Activated naive CD4-positive, alpha-beta T cell treated with anti-CD3 and anti-CD28 coated beads, Interleukin-2, amount 10 ng/mL, durations not matched to agents 7 days and 5 days (primary cell): ENCODE data around the gene TPCN2.

Source experiments
- CTCF ChIA-PET: fragments of 350-600 bp; sonication (Branson Sonifier 250); formaldehyde crosslinking; loops from one replicate; lab custom pipeline; 2021; ENCODE audit warnings: antibody characterized with exemption; lab: Charles Lee
- DNase-seq: peaks from one replicate; pipeline ENCODE4 v3.0.0-alpha.2; 2020
- H3K27ac Mint-ChIP-seq: one replicate; pipeline ENCODE4 v1.8.0; 2021; ENCODE audit warnings: mild to moderate bottlenecking, moderate library complexity, mixed read lengths
- H3K27me3 Mint-ChIP-seq: one replicate; pipeline ENCODE4 v1.8.0; 2021; ENCODE audit warnings: mild to moderate bottlenecking, mixed read lengths
- H3K36me3 Mint-ChIP-seq: one replicate; pipeline ENCODE4 v1.8.0; 2021; ENCODE audit warnings: mixed read lengths
- H3K4me1 Mint-ChIP-seq: one replicate; pipeline ENCODE4 v1.8.0; 2021; ENCODE audit warnings: mixed read lengths
- H3K4me3 Mint-ChIP-seq: one replicate; pipeline ENCODE4 v1.8.0; 2021; ENCODE audit warnings: mild to moderate bottlenecking, moderate library complexity, mixed read lengths
- H3K9me3 Mint-ChIP-seq: one replicate; pipeline ENCODE4 v1.8.0; 2021; ENCODE audit warnings: mixed read lengths

The TPCN2 gene

DNA sequence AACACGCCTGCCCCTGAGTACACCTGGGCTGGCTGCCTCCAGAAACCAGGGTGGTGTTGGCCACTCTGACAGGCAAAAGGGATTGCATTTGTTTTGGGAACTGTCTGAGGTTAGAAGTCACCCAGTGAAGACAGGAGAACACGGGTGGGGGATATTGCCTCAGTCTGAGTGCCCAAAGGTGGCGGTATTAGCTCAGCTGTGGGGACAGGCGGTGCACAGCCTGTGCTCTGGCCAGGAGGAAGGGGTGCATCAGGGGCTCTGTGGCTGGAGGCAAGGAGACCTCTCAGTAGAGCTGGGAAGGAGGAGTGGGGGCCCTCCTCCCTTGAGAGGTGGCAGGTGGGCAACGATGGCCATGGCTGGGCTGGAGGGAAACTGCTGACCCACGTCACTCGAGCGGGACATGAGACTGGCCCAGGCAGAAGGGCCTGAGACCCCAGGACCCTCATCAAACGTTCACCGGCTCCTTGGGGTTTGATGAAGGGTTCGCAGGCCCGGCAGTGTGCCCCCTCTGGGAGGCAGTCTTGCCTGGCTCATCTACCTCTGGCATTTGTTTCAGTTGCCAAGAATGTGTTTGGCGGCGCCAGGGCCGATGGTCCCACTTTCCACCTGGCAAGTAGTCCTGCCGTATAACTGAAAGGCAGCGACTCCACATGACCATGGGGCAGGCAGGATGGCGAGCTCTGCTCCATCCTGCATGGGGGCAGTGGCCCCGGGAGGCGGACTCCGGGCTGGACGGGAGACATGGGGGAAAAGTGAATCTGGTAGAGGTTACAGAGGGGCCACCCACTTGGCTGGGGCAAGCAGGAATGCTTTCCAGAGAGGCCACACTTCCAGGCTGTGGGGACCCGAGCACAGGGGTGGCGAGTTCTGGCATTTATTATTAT is 54.2 kb downstream of the TPCN2 start:
- Mint-ChIP-seq H3K27me3 (peaks cover 29% of the 10 kb centered on the region), H3K4me1 (peaks cover 11% of the 10 kb centered on the region), H3K36me3 (no peaks in the 10 kb centered on the region), H3K4me3 (no peak overlapping the region), H3K9me3 (peaks cover 2% of the 10 kb centered on the region), H3K27ac (no peak overlapping the region)
- CTCF ChIA-PET = interaction anchor here (0.8 to 1.0 kb wide), 2 partner anchors 136 to 190 kb away, joined by 3 read pairs; no protein-coding TSS in a partner anchor
- no peak for DNase-seq

DNA sequence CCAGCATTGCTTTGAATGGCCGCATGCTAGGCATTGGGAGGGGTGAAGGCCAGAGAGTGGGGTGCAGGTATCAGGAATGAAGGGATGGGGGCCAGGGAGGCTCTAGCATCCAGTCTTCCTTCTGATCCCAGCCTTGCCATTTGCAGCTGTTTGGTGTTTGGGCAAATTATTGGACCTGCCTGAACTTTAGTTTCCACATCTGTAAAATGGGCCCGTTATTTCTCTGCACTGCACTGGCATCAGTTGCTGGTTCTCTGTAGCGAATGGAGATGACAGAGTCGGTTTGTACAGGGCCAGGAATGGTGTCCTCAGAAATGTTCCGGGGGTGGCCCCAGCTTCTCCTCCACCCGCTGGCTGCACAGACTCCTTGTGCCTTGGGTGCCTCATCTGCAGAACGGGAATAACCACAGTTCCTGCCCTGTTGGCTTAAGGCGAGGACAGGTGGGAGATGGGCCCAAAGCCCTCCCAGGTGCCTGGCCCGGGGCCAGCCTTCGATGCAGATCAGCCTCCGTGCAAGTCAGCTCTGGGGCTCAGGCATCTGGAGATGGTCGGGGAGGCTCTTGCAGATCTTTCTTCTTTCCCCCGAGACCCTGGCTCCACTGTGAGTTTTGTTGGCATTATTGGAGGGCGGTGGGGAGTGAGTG is 55.6 kb downstream of the TPCN2 start:
- no peak overlapping the region for H3K27ac Mint-ChIP-seq
- DNase-seq = no peak
- H3K27me3 Mint-ChIP-seq = peaks cover 30% of the 10 kb centered on the region
- peaks cover 7% of the 10 kb centered on the region for H3K4me1 Mint-ChIP-seq
- CTCF ChIA-PET = no interaction called here
- no peak overlapping the region for H3K4me3 Mint-ChIP-seq
- no peaks in the 10 kb centered on the region for H3K36me3 Mint-ChIP-seq
- H3K9me3 Mint-ChIP-seq = peaks cover 3% of the 10 kb centered on the region

DNA sequence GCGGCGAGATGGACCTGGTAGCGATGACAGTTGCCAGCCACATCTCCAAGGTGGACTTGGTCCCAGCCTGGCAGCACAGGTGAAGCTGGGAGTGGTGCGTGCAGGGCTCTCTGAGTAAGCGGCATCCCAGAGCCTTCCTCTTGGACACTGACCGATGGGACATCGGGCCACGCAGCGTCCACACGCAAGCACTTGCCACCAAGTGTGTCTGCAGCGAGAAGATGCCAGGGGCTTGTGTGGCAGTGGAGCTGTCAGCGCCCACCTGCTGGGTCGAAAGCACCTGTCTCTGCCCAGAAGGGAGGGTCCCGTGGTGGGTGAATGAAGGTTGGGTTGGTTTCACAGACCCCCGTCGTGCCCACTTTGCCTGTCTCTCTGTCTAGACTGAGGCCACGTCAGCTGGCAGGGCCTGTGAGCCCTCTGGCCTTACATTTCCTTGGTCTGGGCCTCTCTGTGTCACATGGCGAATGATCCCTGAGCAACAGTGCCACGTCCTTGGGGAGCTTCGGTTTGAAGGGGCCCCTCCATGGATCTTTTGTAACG is 56.2 kb downstream of the TPCN2 start:
- no peaks in the 10 kb centered on the region for H3K36me3 Mint-ChIP-seq
- peaks cover 24% of the 10 kb centered on the region for H3K27me3 Mint-ChIP-seq
- CTCF ChIA-PET = interaction anchor here (0.9 kb wide), 1 partner anchor 188 kb away, joined by 3 read pairs; no protein-coding TSS in a partner anchor
- H3K27ac Mint-ChIP-seq = no peak overlapping the region
- no peak overlapping the region for H3K4me3 Mint-ChIP-seq
- peaks cover 5% of the 10 kb centered on the region for H3K4me1 Mint-ChIP-seq
- H3K9me3 Mint-ChIP-seq = peaks cover 6% of the 10 kb centered on the region
- no peak for DNase-seq

DNA sequence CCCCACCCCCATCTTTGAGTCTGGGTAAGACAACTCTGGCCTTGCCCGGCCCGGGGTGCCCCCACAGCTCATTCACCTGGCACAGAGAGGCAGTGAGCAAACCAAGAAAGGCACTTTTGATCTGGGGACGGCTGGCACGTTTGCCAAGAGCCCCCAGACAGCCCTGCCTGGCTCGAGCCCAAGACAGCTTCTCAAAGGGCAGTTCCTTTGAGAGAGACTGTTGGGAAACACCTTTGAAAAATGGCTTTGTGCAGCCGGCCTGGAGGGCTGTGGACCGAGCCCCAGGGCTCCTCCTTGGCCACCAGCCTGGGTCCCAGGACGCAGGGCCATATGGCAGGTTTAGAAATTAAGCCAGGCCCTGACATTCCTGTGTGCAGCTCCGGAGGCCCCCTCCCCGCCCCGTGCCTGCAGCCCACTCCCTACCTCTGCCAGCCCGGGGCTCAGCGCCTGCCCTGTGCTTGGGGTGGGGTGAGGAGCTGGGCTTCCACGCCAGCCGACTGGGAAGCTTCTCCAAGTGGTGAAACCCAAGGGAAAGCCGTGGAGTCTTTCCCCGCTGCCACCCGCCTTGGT is 56.8 kb downstream of the TPCN2 start:
- CTCF ChIA-PET = interaction anchor here (0.9 kb wide), 1 partner anchor 187 kb away, joined by 3 read pairs; no protein-coding TSS in a partner anchor
- peaks cover 10% of the 10 kb centered on the region for H3K9me3 Mint-ChIP-seq
- peaks cover 5% of the 10 kb centered on the region for H3K4me1 Mint-ChIP-seq
- no peaks in the 10 kb centered on the region for H3K36me3 Mint-ChIP-seq
- H3K27me3 Mint-ChIP-seq = peaks cover 18% of the 10 kb centered on the region
- H3K27ac Mint-ChIP-seq = no peak overlapping the region
- no peak overlapping the region for H3K4me3 Mint-ChIP-seq
- no peak for DNase-seq

DNA sequence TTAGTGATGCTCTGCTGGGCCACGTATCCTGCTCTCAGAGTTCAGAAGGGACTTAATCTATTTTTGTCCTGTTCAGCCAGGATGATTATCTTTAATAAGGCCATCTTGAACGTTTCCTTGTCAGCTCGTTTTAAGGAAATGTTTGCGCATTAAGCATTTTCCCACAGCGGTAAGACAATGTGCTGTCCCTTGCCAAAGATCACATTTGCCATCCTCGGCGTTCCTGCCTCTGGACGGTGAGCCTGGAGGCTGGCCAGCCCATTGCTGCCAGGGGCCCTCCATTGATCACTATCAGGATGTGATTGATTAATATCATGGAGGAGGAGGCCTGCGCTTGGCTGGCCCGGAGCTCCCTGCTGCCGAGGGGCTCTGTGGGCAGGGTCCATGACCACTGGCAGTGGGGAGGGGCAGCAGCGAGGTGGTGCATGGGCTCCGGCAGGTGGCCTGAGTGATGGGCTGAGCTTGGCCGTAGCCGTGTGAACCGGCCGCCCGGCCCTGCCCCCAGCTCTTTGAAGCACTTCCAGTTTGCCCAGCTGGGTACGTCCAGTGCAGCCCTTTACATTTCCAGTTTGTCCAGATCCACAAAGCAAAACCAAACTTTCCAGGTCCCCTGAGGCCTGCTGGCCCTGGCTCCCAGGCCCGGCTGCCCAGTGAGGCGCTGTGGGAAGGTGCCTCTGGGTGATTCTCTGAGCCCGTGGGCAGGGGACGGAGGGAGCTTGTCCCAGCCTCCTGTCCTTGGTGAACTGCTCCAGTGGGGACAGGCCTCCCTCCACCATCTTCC is 57.5 kb downstream of the TPCN2 start:
- CTCF ChIA-PET = interaction anchor here (0.9 kb wide), 1 partner anchor 186 kb away, joined by 3 read pairs; no protein-coding TSS in a partner anchor
- no peak overlapping the region for H3K27ac Mint-ChIP-seq

DNA sequence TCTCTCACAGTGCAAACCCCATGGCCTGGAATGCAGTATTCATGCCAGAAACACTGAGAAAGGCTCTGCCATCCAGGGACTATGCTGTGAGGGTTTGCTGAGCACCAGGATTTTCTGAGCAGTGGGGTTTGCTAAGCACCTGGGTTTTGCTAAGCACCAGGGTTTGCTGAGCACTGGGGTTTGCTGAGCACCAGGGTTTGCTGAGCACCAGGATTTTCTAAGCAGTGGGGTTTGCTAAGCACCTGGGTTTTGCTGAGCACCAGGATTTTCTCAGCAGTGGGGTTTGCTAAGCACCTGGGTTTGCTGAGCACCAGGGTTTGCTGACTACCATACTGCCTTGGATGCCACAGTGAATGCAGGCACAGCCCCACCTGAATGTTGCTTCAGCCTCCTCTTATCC is 58.7 kb downstream of the TPCN2 start:
- no peak overlapping the region for H3K27ac Mint-ChIP-seq
- H3K4me1 Mint-ChIP-seq = peaks cover 5% of the 10 kb centered on the region
- no peak for DNase-seq
- no peaks in the 10 kb centered on the region for H3K36me3 Mint-ChIP-seq
- peaks cover 12% of the 10 kb centered on the region for H3K9me3 Mint-ChIP-seq
- H3K27me3 Mint-ChIP-seq = peaks cover 11% of the 10 kb centered on the region
- H3K4me3 Mint-ChIP-seq = no peak overlapping the region
- CTCF ChIA-PET = no interaction called here

More for the DNA sequence above, 57.5 kb downstream of the TPCN2 start:
- Mint-ChIP-seq H3K27me3 (peaks cover 17% of the 10 kb centered on the region), H3K4me3 (no peak overlapping the region), H3K9me3 (peaks cover 12% of the 10 kb centered on the region), H3K36me3 (no peaks in the 10 kb centered on the region), H3K4me1 (peaks cover 5% of the 10 kb centered on the region)
- DNase-seq = no peak

DNA sequence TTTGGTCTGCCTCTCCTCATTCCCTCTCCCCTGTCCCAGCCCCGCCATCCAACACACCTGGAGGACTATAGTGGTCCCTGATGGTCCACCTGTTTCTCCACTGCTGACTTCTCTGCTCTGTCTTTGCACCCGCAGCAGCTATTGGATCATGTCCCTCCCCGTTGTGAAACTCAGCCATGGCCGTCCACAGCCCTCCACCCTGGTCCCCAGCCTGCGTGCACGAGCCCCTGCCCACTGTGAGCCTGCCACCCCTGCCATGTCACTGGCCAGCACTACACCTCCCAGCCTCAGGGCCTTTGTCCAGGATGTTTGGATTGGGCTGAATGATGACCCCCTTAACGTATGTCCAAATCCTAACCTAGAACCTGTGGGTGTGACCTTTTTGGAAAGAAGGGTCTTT is 59.3 kb downstream of the TPCN2 start:
- Mint-ChIP-seq H3K36me3 (no peaks in the 10 kb centered on the region), H3K4me1 (peaks cover 5% of the 10 kb centered on the region), H3K27me3 (peaks cover 7% of the 10 kb centered on the region), H3K4me3 (no peak overlapping the region), H3K9me3 (peaks cover 12% of the 10 kb centered on the region), H3K27ac (no peak overlapping the region)
- CTCF ChIA-PET = no interaction called here
- DNase-seq = no peak

DNA sequence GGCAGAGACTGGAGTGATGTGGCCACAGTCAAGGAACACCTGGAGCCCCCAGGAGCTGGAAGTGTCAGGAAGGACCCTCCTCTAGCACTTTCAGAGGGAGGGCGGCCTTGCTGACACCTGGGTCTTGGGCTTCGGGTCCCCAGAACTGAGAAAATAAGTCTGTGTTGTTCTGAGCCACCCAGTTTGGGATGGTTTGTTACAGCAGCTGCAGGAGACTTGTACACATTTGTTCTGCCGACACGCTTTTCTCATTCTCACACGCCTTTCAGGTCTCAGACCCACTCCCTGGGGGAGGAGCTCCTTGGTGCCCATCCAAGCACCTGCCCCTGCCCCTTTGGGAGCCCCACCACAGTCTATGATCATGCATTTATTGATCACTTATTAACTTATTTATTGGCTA is 59.8 kb downstream of the TPCN2 start:
- H3K4me3 Mint-ChIP-seq = no peak overlapping the region
- H3K27me3 Mint-ChIP-seq = peaks cover 7% of the 10 kb centered on the region
- no peaks in the 10 kb centered on the region for H3K36me3 Mint-ChIP-seq
- no peak overlapping the region for H3K27ac Mint-ChIP-seq
- peaks cover 5% of the 10 kb centered on the region for H3K4me1 Mint-ChIP-seq
- DNase-seq = no peak
- CTCF ChIA-PET = no interaction called here
- peaks cover 12% of the 10 kb centered on the region for H3K9me3 Mint-ChIP-seq

DNA sequence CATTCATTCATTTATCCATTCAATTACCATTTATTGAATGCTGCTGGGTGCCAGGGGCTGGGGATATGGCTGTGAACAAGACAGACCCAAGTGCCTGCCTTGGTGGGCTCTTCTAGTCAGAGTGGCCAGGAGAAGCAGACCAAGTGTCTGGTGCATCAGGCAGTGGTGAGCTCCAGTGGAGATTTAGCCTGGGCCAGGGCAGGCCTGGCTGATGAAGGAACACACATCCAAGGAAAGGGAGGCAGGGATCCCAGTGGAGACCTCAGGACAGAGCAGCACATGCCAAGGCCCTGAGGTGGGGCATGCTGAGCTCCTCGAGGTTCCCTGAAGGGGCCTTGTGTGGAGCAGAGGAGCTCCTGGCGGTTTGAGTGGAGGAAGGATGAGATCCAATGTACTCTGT is 60.4 kb downstream of the TPCN2 start:
- CTCF ChIA-PET = no interaction called here
- peaks cover 12% of the 10 kb centered on the region for H3K9me3 Mint-ChIP-seq
- H3K4me1 Mint-ChIP-seq = peaks cover 5% of the 10 kb centered on the region
- DNase-seq = no peak
- no peak overlapping the region for H3K27ac Mint-ChIP-seq
- no peak overlapping the region for H3K4me3 Mint-ChIP-seq
- H3K27me3 Mint-ChIP-seq = peaks cover 7% of the 10 kb centered on the region
- H3K36me3 Mint-ChIP-seq = no peaks in the 10 kb centered on the region

DNA sequence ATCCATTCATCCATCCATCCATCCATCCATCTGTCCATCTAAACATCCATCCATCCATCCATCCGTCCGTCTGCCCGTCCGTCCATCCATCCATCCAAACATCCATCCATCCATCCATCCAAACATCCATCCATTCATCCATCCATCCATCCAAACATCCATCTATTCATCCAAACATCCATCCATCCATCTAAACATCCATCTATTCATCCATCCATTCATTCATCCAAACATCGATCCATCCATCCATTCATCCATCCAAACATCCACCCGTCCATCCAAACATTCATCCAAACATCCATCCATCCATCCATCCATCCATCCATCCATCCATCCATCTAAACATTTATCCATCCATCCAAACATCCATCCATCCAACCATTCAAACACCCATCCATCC is 61.7 kb downstream of the TPCN2 start:
- Mint-ChIP-seq H3K27me3 (peaks cover 7% of the 10 kb centered on the region), H3K36me3 (no peaks in the 10 kb centered on the region), H3K4me3 (no peak overlapping the region), H3K4me1 (peaks cover 5% of the 10 kb centered on the region), H3K9me3 (peaks cover 12% of the 10 kb centered on the region), H3K27ac (no peak overlapping the region)
- CTCF ChIA-PET = no interaction called here
- no peak for DNase-seq

DNA sequence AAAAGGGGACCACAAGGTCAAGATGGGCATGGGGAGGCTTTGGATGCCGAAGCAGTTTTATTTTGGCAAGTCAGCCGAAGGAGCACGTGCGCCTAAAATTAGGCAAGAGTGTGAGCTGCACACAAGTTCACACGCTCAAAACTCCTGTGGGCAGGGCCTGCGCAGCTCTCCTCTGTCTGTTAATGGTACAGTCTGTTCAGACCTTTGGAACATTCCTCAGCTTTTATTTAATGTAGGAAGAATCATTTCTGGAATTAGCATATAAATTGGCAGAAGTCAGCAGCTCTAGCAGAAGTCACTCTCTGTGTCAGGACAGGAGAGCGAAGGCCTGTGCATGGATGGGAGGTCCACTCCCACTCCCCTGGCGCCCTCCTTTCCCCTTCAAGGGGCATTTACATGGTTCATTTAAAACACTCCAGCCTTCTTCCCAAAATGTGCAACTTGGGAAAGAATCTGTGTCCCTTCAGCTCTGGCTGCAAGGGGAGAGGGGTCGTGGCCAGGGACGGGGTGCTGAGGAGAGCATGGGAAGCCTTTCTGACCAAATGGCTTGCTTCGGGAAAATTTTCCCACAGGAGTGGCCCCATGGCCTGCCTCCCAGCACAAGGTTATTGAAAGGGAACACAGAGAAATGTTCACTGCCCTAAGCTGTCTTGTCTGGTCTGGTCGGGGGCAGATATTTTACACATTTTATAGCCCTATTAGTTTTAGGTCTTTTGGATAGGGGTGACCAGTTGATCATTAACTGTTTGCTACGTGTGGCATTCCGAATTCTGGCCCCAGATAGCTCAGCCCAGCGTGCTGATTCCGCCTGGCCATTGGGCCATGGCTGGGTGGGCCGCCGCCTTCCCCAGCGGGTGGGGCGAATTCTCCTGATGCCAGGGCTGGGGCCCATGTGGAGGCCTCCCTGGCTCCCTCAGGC is 63.2 kb downstream of the TPCN2 start:
- no peak overlapping the region for H3K27ac Mint-ChIP-seq
- peaks cover 2% of the 10 kb centered on the region for H3K4me1 Mint-ChIP-seq
- no peak for DNase-seq
- no peak overlapping the region for H3K4me3 Mint-ChIP-seq
- H3K9me3 Mint-ChIP-seq = peaks cover 12% of the 10 kb centered on the region
- CTCF ChIA-PET = no interaction called here
- no peaks in the 10 kb centered on the region for H3K36me3 Mint-ChIP-seq
- H3K27me3 Mint-ChIP-seq = peaks cover 7% of the 10 kb centered on the region

DNA sequence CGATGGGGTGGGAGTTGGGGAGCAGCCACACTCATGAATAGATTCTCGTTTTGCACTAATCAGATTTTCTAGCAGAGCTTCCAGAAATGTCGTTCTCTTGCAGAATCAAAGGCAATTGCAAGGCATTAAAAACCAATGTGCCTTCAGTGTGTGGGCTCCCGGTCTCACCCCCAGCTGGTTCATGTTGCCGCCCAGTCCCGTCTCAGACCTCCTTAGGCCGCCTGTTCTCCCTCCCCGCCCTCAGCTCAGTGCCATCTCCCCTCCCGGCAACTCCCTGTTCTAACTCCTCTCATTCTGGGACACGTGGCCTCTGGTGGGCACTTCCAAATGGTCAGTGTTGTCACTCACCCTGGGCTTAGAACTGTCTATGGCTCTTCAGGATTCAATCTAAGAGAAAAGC is 64.5 kb downstream of the TPCN2 start:
- CTCF ChIA-PET = no interaction called here
- no peaks in the 10 kb centered on the region for H3K36me3 Mint-ChIP-seq
- H3K4me1 Mint-ChIP-seq = no peaks in the 10 kb centered on the region
- H3K27ac Mint-ChIP-seq = no peak overlapping the region
- no peak overlapping the region for H3K4me3 Mint-ChIP-seq
- H3K9me3 Mint-ChIP-seq = peaks cover 9% of the 10 kb centered on the region
- no peak for DNase-seq
- peaks cover 6% of the 10 kb centered on the region for H3K27me3 Mint-ChIP-seq
